Measurements from ENCODE around the gene CLIP3. TPM values are rescaled to one million over a fixed set of nuclear protein-coding genes. Genes with fewer than 3 reads are reported as not detected.

The CLIP3 gene
- total and polyA plus RNA-seq, 2 of the 13 experiments (the other 11 are each of a cell fraction or from before 2014, with no cell fraction given) = 0.15 to 1.2 TPM

DNA sequence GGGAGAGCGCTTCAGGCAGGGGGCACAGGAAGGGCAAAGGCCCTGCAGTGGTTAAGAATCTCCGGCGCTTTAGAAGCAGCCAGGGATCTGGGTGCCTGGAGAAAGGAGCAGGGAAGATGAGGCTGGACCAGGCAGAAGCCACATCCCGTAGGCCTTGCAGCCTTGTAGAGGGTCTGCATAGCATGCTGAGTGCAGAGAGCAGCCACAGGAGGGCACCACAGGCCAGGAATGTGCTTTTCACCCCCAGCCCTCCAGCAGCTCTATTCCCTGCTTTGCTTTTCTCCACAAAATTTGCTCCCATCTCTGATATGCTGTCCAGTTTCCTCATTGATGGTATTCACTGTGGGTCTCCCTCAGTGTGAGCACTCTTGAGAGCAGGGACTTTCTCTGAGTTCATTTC is 27.8 kb upstream of the CLIP3 start (continued):
- TF ChIP-seq, protein P1, sequence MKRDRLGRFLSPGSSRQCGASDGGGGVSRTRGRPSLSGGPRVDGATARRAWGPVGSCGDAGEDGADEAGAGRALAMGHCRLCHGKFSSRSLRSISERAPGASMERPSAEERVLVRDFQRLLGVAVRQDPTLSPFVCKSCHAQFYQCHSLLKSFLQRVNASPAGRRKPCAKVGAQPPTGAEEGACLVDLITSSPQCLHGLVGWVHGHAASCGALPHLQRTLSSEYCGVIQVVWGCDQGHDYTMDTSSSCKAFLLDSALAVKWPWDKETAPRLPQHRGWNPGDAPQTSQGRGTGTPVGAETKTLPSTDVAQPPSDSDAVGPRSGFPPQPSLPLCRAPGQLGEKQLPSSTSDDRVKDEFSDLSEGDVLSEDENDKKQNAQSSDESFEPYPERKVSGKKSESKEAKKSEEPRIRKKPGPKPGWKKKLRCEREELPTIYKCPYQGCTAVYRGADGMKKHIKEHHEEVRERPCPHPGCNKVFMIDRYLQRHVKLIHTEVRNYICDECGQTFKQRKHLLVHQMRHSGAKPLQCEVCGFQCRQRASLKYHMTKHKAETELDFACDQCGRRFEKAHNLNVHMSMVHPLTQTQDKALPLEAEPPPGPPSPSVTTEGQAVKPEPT (CRISPR knock-in tag; IDR thresholded peaks at IDR 0.05; ENCODE audit: low read depth) = no peak
- TF ChIP-seq ZNF20 (CRISPR knock-in tag; IDR thresholded peaks at IDR 0.05) (no peak), ELF4 (CRISPR knock-in tag; IDR thresholded peaks at IDR 0.05; ENCODE audit: borderline replicate concordance) (no peak), RAD21 (CRISPR knock-in tag; IDR thresholded peaks at IDR 0.05) (peak; percentile 70), ZNF749 (CRISPR knock-in tag; IDR thresholded peaks at IDR 0.05; ENCODE audit: borderline replicate concordance) (no peak), FOXA3 (CRISPR knock-in tag; IDR thresholded peaks at IDR 0.05) (no peak), ZNF333 (CRISPR knock-in tag; IDR thresholded peaks at IDR 0.05; ENCODE audit: borderline replicate concordance) (no peak), KDM2A (CRISPR knock-in tag; IDR thresholded peaks at IDR 0.05; ENCODE audit: borderline replicate concordance, low read depth) (peak; percentile 38; the same call in 1 of the 2 replicates), CREM (IDR thresholded peaks at IDR 0.05) (no peak), CREM (CRISPR knock-in tag; IDR thresholded peaks at IDR 0.05) (no peak), TEAD3 (CRISPR knock-in tag; optimal IDR thresholded peaks at IDR 0.05; ENCODE audit: borderline replicate concordance) (peak; percentile 89), STAG1 (CRISPR knock-in tag; IDR thresholded peaks at IDR 0.05) (peak; percentile 83), RARG (CRISPR knock-in tag; IDR thresholded peaks at IDR 0.05; ENCODE audit: low read depth) (no peak), CHCHD3 (CRISPR knock-in tag; IDR thresholded peaks at IDR 0.05) (no peak)
- TF ChIP-seq, protein P2, sequence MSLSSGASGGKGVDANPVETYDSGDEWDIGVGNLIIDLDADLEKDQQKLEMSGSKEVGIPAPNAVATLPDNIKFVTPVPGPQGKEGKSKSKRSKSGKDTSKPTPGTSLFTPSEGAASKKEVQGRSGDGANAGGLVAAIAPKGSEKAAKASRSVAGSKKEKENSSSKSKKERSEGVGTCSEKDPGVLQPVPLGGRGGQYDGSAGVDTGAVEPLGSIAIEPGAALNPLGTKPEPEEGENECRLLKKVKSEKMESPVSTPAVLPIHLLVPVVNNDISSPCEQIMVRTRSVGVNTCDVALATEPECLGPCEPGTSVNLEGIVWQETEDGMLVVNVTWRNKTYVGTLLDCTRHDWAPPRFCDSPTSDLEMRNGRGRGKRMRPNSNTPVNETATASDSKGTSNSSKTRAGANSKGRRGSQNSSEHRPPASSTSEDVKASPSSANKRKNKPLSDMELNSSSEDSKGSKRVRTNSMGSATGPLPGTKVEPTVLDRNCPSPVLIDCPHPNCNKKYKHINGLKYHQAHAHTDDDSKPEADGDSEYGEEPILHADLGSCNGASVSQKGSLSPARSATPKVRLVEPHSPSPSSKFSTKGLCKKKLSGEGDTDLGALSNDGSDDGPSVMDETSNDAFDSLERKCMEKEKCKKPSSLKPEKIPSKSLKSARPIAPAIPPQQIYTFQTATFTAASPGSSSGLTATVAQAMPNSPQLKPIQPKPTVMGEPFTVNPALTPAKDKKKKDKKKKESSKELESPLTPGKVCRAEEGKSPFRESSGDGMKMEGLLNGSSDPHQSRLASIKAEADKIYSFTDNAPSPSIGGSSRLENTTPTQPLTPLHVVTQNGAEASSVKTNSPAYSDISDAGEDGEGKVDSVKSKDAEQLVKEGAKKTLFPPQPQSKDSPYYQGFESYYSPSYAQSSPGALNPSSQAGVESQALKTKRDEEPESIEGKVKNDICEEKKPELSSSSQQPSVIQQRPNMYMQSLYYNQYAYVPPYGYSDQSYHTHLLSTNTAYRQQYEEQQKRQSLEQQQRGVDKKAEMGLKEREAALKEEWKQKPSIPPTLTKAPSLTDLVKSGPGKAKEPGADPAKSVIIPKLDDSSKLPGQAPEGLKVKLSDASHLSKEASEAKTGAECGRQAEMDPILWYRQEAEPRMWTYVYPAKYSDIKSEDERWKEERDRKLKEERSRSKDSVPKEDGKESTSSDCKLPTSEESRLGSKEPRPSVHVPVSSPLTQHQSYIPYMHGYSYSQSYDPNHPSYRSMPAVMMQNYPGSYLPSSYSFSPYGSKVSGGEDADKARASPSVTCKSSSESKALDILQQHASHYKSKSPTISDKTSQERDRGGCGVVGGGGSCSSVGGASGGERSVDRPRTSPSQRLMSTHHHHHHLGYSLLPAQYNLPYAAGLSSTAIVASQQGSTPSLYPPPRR (CRISPR knock-in tag; IDR thresholded peaks at IDR 0.05; ENCODE audit: borderline replicate concordance) = no peak
- TF ChIP-seq, protein P3, sequence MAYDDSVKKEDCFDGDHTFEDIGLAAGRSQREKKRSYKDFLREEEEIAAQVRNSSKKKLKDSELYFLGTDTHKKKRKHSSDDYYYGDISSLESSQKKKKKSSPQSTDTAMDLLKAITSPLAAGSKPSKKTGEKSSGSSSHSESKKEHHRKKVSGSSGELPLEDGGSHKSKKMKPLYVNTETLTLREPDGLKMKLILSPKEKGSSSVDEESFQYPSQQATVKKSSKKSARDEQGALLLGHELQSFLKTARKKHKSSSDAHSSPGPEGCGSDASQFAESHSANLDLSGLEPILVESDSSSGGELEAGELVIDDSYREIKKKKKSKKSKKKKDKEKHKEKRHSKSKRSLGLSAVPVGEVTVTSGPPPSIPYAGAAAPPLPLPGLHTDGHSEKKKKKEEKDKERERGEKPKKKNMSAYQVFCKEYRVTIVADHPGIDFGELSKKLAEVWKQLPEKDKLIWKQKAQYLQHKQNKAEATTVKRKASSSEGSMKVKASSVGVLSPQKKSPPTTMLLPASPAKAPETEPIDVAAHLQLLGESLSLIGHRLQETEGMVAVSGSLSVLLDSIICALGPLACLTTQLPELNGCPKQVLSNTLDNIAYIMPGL (CRISPR knock-in tag; IDR thresholded peaks at IDR 0.05; ENCODE audit: borderline replicate concordance in 1 of 2, low read depth in 1 of 2) = peak in 1 of 2 experiments; percentile 26; a peak in 1 of 4 replicates
- TF ChIP-seq, protein P4, sequence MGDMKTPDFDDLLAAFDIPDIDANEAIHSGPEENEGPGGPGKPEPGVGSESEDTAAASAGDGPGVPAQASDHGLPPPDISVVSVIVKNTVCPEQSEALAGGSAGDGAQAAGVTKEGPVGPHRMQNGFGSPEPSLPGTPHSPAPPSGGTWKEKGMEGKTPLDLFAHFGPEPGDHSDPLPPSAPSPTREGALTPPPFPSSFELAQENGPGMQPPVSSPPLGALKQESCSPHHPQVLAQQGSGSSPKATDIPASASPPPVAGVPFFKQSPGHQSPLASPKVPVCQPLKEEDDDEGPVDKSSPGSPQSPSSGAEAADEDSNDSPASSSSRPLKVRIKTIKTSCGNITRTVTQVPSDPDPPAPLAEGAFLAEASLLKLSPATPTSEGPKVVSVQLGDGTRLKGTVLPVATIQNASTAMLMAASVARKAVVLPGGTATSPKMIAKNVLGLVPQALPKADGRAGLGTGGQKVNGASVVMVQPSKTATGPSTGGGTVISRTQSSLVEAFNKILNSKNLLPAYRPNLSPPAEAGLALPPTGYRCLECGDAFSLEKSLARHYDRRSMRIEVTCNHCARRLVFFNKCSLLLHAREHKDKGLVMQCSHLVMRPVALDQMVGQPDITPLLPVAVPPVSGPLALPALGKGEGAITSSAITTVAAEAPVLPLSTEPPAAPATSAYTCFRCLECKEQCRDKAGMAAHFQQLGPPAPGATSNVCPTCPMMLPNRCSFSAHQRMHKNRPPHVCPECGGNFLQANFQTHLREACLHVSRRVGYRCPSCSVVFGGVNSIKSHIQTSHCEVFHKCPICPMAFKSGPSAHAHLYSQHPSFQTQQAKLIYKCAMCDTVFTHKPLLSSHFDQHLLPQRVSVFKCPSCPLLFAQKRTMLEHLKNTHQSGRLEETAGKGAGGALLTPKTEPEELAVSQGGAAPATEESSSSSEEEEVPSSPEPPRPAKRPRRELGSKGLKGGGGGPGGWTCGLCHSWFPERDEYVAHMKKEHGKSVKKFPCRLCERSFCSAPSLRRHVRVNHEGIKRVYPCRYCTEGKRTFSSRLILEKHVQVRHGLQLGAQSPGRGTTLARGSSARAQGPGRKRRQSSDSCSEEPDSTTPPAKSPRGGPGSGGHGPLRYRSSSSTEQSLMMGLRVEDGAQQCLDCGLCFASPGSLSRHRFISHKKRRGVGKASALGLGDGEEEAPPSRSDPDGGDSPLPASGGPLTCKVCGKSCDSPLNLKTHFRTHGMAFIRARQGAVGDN (CRISPR knock-in tag; IDR thresholded peaks at IDR 0.05) = peak; percentile 22; the same call in 1 of the 2 replicates

All from HepG2 (cell line).